GM18505 (cell line): ENCODE measurements around the gene STARD13.

Experiments
- ATAC-seq: cut with Tn5 transposase; IDR thresholded peaks from one replicate; pipeline ENCODE4 v1.9.1; 2021; ENCODE audit not compliant: unreplicated experiment
- POLR2A ChIP-seq: IDR thresholded peaks from 4 replicates; pipeline ENCODE4 v1.6.1; 2011; ENCODE audit warnings: borderline replicate concordance; ENCODE audit not compliant: insufficient read depth, insufficient read length; ENCODE audit errors: extremely low read depth

STARD13 gene

GRCh38 chr13:33277946-33278345 lies 7.6 kb downstream of the STARD13 start:
- no peak for TF ChIP-seq POLR2A
- ATAC-seq = no peak

- ATAC-seq = no peak
- TF ChIP-seq POLR2A = no peak
Observed at GRCh38 chr13:33277037-33277740, 8.4 kb downstream of the STARD13 start.

GRCh38 chr13:33276570-33276969 lies 9.0 kb downstream of the STARD13 start:
- no peak for TF ChIP-seq POLR2A
- ATAC-seq = no peak

GRCh38 chr13:33275916-33276315 lies 9.6 kb downstream of the STARD13 start:
- no peak for TF ChIP-seq POLR2A
- no peak for ATAC-seq

- ATAC-seq = no peak
- no peak for TF ChIP-seq POLR2A
Observed at GRCh38 chr13:33274264-33274663, 11.3 kb downstream of the STARD13 start.

GRCh38 chr13:33272531-33273124 lies 12.9 kb downstream of the STARD13 start:
- ATAC-seq = no peak
- no peak for TF ChIP-seq POLR2A

GRCh38 chr13:33271759-33272158 lies 13.8 kb downstream of the STARD13 start:
- no peak for TF ChIP-seq POLR2A
- ATAC-seq = no peak

GRCh38 chr13:33270895-33271538 lies 14.5 kb downstream of the STARD13 start:
- no peak for TF ChIP-seq POLR2A
- no peak for ATAC-seq

- no peak for TF ChIP-seq POLR2A
- no peak for ATAC-seq
Observed at GRCh38 chr13:33265607-33266006, 19.9 kb downstream of the STARD13 start.

- no peak for ATAC-seq
- no peak for TF ChIP-seq POLR2A
Observed at GRCh38 chr13:33265133-33265532, 20.4 kb downstream of the STARD13 start.

GRCh38 chr13:33264620-33264978 lies 21.0 kb downstream of the STARD13 start:
- ATAC-seq = no peak
- TF ChIP-seq POLR2A = no peak

GRCh38 chr13:33263976-33264619 lies 21.5 kb downstream of the STARD13 start:
- no peak for TF ChIP-seq POLR2A
- ATAC-seq = no peak

- TF ChIP-seq POLR2A = no peak
- ATAC-seq = no peak
Observed at GRCh38 chr13:33263484-33263883, 22.1 kb downstream of the STARD13 start.

GRCh38 chr13:33262997-33263396 lies 22.6 kb downstream of the STARD13 start:
- no peak for ATAC-seq

GRCh38 chr13:33262594-33262993 lies 23.0 kb downstream of the STARD13 start:
- no peak for ATAC-seq
- no peak for TF ChIP-seq POLR2A

More at GRCh38 chr13:33262997-33263396, 22.6 kb downstream of the STARD13 start:
- TF ChIP-seq POLR2A = no peak

- no peak for TF ChIP-seq POLR2A
- no peak for ATAC-seq
Observed at GRCh38 chr13:33262062-33262487, 23.5 kb downstream of the STARD13 start.
